Measurements from ENCODE around the gene PRSS38. TPM values are rescaled to one million over a fixed set of nuclear protein-coding genes. Genes with fewer than 3 reads are reported as not detected.

Gene PRSS38
- total and polyA plus RNA-seq, 2 donors (not counting 1 experiment from before 2014, with no cell fraction given): not detected

GRCh38 chr1:227892489-227893299 lies 77.2 kb downstream of the PRSS38 start:
- Histone ChIP-seq H3K9me3 (ENCODE audit: control insufficient read depth, insufficient read depth, low read depth, low read length) (no peaks in the 10 kb centered on the region), H3K4me3 (replicated peaks in 1 of 4; ENCODE audit: control extremely low read depth in 1 of 4, insufficient read depth in 1 of 4, low read depth in 3 of 4, low read length in 4 of 4) (no peak overlapping the region), H3K9ac (ENCODE audit: insufficient read depth, low read length) (no peak overlapping the region), H3K27ac (ENCODE audit: insufficient read depth, low read length) (no peak overlapping the region), H3K36me3 (ENCODE audit: control insufficient read depth, insufficient read depth, low read length) (no peaks in the 10 kb centered on the region), H2AFZ (ENCODE audit: low read length) (no peak overlapping the region), H4K20me1 (ENCODE audit: control insufficient read depth, extremely low read depth, insufficient read depth, low read length) (no peaks in the 10 kb centered on the region), H3K79me2 (ENCODE audit: control insufficient read depth, insufficient read depth, low read length) (no peaks in the 10 kb centered on the region), H3K27me3 (ENCODE audit: control insufficient read depth, insufficient read depth, low read length) (no peaks in the 10 kb centered on the region), H3K4me1 (ENCODE audit: control insufficient read depth, extremely low read depth, insufficient read depth, low read length) (no peaks in the 10 kb centered on the region), H3K4me2 (ENCODE audit: extremely low read depth, insufficient read depth, low read length) (no peak overlapping the region)
- DNase-seq (ENCODE audit: low read depth in 2 of 2): peak in 1 of 2 donors; percentile 42
- no peak for TF ChIP-seq EZH2 (IDR thresholded peaks at IDR 0.05; ENCODE audit: low read length, missing control alignments)

GRCh38 chr1:227893300-227893948 lies 77.9 kb downstream of the PRSS38 start:
- Histone ChIP-seq H3K4me2 (ENCODE audit: extremely low read depth, insufficient read depth, low read length) (no peak overlapping the region), H3K27me3 (ENCODE audit: control insufficient read depth, insufficient read depth, low read length) (no peaks in the 10 kb centered on the region), H3K9me3 (ENCODE audit: control insufficient read depth, insufficient read depth, low read depth, low read length) (no peaks in the 10 kb centered on the region), H3K79me2 (ENCODE audit: control insufficient read depth, insufficient read depth, low read length) (no peaks in the 10 kb centered on the region), H3K4me1 (ENCODE audit: control insufficient read depth, extremely low read depth, insufficient read depth, low read length) (no peaks in the 10 kb centered on the region), H3K36me3 (ENCODE audit: control insufficient read depth, insufficient read depth, low read length) (no peaks in the 10 kb centered on the region), H3K9ac (ENCODE audit: insufficient read depth, low read length) (no peak overlapping the region), H3K27ac (ENCODE audit: insufficient read depth, low read length) (no peak overlapping the region), H4K20me1 (ENCODE audit: control insufficient read depth, extremely low read depth, insufficient read depth, low read length) (no peaks in the 10 kb centered on the region), H3K4me3 (replicated peaks in 1 of 4; ENCODE audit: control extremely low read depth in 1 of 4, insufficient read depth in 1 of 4, low read depth in 3 of 4, low read length in 4 of 4) (no peak overlapping the region), H2AFZ (ENCODE audit: low read length) (no peak overlapping the region)
- no peak for DNase-seq (ENCODE audit: low read depth in 2 of 2)
- TF ChIP-seq CTCF (conservative IDR thresholded peaks at IDR 0.05 in 1 of 2, IDR thresholded peaks at IDR 0.05 in 1 of 2; ENCODE audit: low read depth in 1 of 2, low read length in 2 of 2): no peak
- TF ChIP-seq EZH2 (IDR thresholded peaks at IDR 0.05; ENCODE audit: low read length, missing control alignments): no peak

GRCh38 chr1:227893949-227894721 lies 78.7 kb downstream of the PRSS38 start:
- H3K79me2 ChIP-seq (ENCODE audit: control insufficient read depth, insufficient read depth, low read length): no peaks in the 10 kb centered on the region
- H3K27me3 ChIP-seq (ENCODE audit: control insufficient read depth, insufficient read depth, low read length): no peaks in the 10 kb centered on the region
- no peak overlapping the region for H3K9ac ChIP-seq (ENCODE audit: insufficient read depth, low read length)
- H3K4me3 ChIP-seq (replicated peaks in 1 of 4; ENCODE audit: control extremely low read depth in 1 of 4, insufficient read depth in 1 of 4, low read depth in 3 of 4, low read length in 4 of 4): no peak overlapping the region
- H3K9me3 ChIP-seq (ENCODE audit: control insufficient read depth, insufficient read depth, low read depth, low read length): no peaks in the 10 kb centered on the region
- H3K4me2 ChIP-seq (ENCODE audit: extremely low read depth, insufficient read depth, low read length): no peak overlapping the region
- no peak for TF ChIP-seq EZH2 (IDR thresholded peaks at IDR 0.05; ENCODE audit: low read length, missing control alignments)
- no peak for TF ChIP-seq CTCF (conservative IDR thresholded peaks at IDR 0.05 in 1 of 2, IDR thresholded peaks at IDR 0.05 in 1 of 2; ENCODE audit: low read depth in 1 of 2, low read length in 2 of 2)
- no peaks in the 10 kb centered on the region for H3K4me1 ChIP-seq (ENCODE audit: control insufficient read depth, extremely low read depth, insufficient read depth, low read length)
- H3K27ac ChIP-seq (ENCODE audit: insufficient read depth, low read length): no peak overlapping the region
- H3K36me3 ChIP-seq (ENCODE audit: control insufficient read depth, insufficient read depth, low read length): no peaks in the 10 kb centered on the region
- no peak for DNase-seq (ENCODE audit: low read depth in 2 of 2)
- H2AFZ ChIP-seq (ENCODE audit: low read length): no peak overlapping the region
- H4K20me1 ChIP-seq (ENCODE audit: control insufficient read depth, extremely low read depth, insufficient read depth, low read length): no peaks in the 10 kb centered on the region

Data from fibroblast of lung (primary cell).